ENCODE data around the gene IL4.
A peak's percentile ranks its signal among the peaks of the same experiment; 100 is the strongest.

IL4 gene

DNA sequence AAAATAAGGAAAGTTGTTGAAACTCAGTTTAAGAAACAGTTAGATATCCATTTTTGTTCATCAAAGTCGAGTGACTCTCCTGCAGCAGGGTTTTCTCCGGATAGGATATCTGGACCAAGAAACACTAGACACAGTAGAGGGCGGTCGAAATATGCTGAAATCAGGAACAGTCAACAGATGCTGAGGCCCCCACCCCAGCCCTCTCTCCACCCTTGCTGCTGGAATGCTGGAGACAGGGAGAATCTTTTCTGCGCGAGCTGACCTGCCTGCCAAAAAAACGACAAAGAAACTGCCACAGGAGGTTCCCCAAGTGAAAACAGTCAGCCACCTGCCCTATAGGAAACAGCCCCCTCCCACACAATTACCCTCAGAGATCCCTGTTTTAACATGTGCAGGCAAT, 20.1 kb upstream of the IL4 start:
- Histone ChIP-seq H3K4me1 (ENCODE audit: control insufficient read depth, insufficient read depth, low read length) (no peaks in the 10 kb centered on the region), H3K9me3 (ENCODE audit: control insufficient read depth, insufficient read depth, low read depth, low read length) (no peaks in the 10 kb centered on the region), H3K27ac (ENCODE audit: extremely low read depth, low read depth, low read length) (no peak overlapping the region), H3K4me3 (ENCODE audit: low read depth, low read length) (no peak overlapping the region), H3K36me3 (ENCODE audit: control insufficient read depth in 2 of 2, insufficient read depth in 1 of 2, low read length in 2 of 2) (no peaks in the 10 kb centered on the region)
- ChIA-PET POLR2A (no interaction called here), CTCF (interaction anchor here (0.7 kb wide), 1 partner anchor 23 kb away, joined by 3 read pairs; no protein-coding TSS in a partner anchor)
- no peak for TF ChIP-seq ZNF350 (tag by site-specific recombination; IDR thresholded peaks at IDR 0.05)
- peak; percentile 52; the same call in 1 of the 2 replicates for TF ChIP-seq PRDM1 (tag by site-specific recombination; IDR thresholded peaks at IDR 0.05)

DNA sequence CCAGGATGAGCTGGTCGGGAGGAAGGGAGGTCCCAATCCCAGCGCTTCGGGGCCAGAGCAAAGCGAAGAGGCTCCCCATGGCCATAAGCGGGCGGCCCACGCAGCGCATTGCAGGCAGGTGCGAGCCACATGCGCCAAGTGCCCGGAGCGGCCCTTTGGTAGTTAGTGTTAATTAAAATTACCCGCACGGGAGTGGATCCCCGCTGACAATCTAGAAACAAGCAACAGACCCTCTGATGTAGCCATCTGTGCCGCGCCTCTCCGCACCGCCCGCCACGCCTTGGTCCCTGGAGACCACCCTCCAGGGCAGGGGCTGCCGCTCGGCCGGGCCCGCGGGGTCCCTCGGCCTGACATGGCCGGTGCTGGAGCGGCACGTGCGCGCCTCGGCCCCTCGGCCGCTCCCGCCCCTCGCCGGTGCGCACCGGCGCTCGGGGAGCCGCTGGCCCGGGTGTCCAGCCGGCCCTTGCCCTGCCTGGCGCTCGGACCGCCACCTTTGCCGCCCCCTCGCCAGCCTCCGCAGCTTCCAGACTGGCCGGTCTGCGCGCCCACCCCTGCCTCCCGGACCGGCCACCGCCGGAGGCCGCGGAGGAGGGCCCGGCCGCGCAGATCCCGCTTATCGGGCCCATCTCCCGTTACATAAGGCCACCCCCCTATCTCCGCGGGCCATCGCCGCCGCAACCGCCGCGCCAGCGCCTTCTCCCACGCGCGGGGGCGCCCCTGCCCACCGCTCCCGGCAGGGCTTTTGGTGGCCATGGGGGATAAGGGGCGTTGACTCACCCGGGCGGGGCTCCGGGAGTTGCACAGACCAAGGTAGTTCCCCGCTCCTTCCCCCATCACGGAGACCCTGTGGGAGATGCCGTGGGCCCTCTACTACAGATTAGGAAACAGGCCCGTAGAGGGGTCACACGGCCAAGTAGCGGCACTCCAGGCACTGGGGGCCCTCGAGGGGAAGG, 17.7 kb upstream of the IL4 start:
- POLR2A ChIA-PET, result no interaction called here
- Histone ChIP-seq H3K4me3 (ENCODE audit: low read depth, low read length) (no peak overlapping the region), H3K4me1 (ENCODE audit: control insufficient read depth, insufficient read depth, low read length) (no peaks in the 10 kb centered on the region), H3K9me3 (ENCODE audit: control insufficient read depth, insufficient read depth, low read depth, low read length) (no peaks in the 10 kb centered on the region), H3K36me3 (ENCODE audit: control insufficient read depth in 2 of 2, insufficient read depth in 1 of 2, low read length in 2 of 2) (no peaks in the 10 kb centered on the region), H3K27ac (ENCODE audit: extremely low read depth, low read depth, low read length) (no peak overlapping the region)
- CTCF ChIA-PET, result no interaction called here
- TF ChIP-seq KLF1 (tag by site-specific recombination; IDR thresholded peaks at IDR 0.05), result no peak
- TF ChIP-seq, protein P1, sequence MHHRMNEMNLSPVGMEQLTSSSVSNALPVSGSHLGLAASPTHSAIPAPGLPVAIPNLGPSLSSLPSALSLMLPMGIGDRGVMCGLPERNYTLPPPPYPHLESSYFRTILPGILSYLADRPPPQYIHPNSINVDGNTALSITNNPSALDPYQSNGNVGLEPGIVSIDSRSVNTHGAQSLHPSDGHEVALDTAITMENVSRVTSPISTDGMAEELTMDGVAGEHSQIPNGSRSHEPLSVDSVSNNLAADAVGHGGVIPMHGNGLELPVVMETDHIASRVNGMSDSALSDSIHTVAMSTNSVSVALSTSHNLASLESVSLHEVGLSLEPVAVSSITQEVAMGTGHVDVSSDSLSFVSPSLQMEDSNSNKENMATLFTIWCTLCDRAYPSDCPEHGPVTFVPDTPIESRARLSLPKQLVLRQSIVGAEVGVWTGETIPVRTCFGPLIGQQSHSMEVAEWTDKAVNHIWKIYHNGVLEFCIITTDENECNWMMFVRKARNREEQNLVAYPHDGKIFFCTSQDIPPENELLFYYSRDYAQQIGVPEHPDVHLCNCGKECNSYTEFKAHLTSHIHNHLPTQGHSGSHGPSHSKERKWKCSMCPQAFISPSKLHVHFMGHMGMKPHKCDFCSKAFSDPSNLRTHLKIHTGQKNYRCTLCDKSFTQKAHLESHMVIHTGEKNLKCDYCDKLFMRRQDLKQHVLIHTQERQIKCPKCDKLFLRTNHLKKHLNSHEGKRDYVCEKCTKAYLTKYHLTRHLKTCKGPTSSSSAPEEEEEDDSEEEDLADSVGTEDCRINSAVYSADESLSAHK (tag by site-specific recombination; IDR thresholded peaks at IDR 0.05), result no peak
- TF ChIP-seq, protein P2, sequence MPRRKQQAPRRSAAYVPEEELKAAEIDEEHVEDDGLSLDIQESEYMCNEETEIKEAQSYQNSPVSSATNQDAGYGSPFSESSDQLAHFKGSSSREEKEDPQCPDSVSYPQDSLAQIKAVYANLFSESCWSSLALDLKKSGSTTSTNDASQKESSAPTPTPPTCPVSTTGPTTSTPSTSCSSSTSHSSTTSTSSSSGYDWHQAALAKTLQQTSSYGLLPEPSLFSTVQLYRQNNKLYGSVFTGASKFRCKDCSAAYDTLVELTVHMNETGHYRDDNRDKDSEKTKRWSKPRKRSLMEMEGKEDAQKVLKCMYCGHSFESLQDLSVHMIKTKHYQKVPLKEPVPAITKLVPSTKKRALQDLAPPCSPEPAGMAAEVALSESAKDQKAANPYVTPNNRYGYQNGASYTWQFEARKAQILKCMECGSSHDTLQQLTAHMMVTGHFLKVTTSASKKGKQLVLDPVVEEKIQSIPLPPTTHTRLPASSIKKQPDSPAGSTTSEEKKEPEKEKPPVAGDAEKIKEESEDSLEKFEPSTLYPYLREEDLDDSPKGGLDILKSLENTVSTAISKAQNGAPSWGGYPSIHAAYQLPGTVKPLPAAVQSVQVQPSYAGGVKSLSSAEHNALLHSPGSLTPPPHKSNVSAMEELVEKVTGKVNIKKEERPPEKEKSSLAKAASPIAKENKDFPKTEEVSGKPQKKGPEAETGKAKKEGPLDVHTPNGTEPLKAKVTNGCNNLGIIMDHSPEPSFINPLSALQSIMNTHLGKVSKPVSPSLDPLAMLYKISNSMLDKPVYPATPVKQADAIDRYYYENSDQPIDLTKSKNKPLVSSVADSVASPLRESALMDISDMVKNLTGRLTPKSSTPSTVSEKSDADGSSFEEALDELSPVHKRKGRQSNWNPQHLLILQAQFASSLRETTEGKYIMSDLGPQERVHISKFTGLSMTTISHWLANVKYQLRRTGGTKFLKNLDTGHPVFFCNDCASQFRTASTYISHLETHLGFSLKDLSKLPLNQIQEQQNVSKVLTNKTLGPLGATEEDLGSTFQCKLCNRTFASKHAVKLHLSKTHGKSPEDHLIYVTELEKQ (tag by site-specific recombination; IDR thresholded peaks at IDR 0.05; ENCODE audit: borderline replicate concordance), result no peak
- no peak for TF ChIP-seq ZNF560 (tag by site-specific recombination; IDR thresholded peaks at IDR 0.05; ENCODE audit: borderline replicate concordance)
- no peak for TF ChIP-seq ZXDB (tag by site-specific recombination; IDR thresholded peaks at IDR 0.05)
- no peak for TF ChIP-seq SP7 (tag by site-specific recombination; IDR thresholded peaks at IDR 0.05)
- no peak for TF ChIP-seq KLF16 (tag by site-specific recombination; IDR thresholded peaks at IDR 0.05)
- TF ChIP-seq KLF7 (tag by site-specific recombination; IDR thresholded peaks at IDR 0.05; ENCODE audit: borderline replicate concordance), result no peak
- TF ChIP-seq, protein P3, sequence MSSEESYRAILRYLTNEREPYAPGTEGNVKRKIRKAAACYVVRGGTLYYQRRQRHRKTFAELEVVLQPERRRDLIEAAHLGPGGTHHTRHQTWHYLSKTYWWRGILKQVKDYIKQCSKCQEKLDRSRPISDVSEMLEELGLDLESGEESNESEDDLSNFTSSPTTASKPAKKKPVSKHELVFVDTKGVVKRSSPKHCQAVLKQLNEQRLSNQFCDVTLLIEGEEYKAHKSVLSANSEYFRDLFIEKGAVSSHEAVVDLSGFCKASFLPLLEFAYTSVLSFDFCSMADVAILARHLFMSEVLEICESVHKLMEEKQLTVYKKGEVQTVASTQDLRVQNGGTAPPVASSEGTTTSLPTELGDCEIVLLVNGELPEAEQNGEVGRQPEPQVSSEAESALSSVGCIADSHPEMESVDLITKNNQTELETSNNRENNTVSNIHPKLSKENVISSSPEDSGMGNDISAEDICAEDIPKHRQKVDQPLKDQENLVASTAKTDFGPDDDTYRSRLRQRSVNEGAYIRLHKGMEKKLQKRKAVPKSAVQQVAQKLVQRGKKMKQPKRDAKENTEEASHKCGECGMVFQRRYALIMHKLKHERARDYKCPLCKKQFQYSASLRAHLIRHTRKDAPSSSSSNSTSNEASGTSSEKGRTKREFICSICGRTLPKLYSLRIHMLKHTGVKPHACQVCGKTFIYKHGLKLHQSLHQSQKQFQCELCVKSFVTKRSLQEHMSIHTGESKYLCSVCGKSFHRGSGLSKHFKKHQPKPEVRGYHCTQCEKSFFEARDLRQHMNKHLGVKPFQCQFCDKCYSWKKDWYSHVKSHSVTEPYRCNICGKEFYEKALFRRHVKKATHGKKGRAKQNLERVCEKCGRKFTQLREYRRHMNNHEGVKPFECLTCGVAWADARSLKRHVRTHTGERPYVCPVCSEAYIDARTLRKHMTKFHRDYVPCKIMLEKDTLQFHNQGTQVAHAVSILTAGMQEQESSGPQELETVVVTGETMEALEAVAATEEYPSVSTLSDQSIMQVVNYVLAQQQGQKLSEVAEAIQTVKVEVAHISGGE (tag by site-specific recombination; conservative IDR thresholded peaks at IDR 0.05; ENCODE audit: low read depth), result no peak
- TF ChIP-seq SETDB1 (IDR thresholded peaks at IDR 0.05; ENCODE audit: insufficient read length, low read length), result no peak
- TF ChIP-seq, protein P4, sequence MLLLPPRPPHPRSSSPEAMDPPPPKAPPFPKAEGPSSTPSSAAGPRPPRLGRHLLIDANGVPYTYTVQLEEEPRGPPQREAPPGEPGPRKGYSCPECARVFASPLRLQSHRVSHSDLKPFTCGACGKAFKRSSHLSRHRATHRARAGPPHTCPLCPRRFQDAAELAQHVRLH (tag by site-specific recombination; IDR thresholded peaks at IDR 0.05), result no peak
- no peak for TF ChIP-seq IKZF3 (tag by site-specific recombination; IDR thresholded peaks at IDR 0.05)
